ENCODE measurements around the gene ZRSR2.

Gene ZRSR2

GRCh38 chrX:15854712-15855567, 64.7 kb downstream of the ZRSR2 start, which contains the start of gene AP1S2:
Gene AP1S2 (minus strand): TSS chrX:15854813. CDS start chrX:15852524, 2,289 bp downstream.
- H3K27me3 ChIP-seq (ENCODE audit: insufficient read depth, low read length, poor library complexity, severe bottlenecking): no peaks in the 10 kb centered on the region

GRCh38 chrX:15855568-15856221, 65.4 kb downstream of the ZRSR2 start:
- Histone ChIP-seq H3K9me3 (ENCODE audit: insufficient read depth, low read depth, low read length) (no peaks in the 10 kb centered on the region), H4K20me1 (ENCODE audit: insufficient read depth, low read length, poor library complexity, severe bottlenecking) (no peaks in the 10 kb centered on the region), H3F3A (ENCODE audit: low read depth) (no peaks in the 10 kb centered on the region), H3K4me1 (ENCODE audit: insufficient read depth, low read length, poor library complexity, severe bottlenecking) (peaks cover 24% of the 10 kb centered on the region), H2AFZ (ENCODE audit: low read length) (peak overlapping the region; percentile 32; the same call in 1 of the 2 replicates), H3K27me3 (ENCODE audit: insufficient read depth, low read length, poor library complexity, severe bottlenecking) (no peaks in the 10 kb centered on the region), H3K4me3 (ENCODE audit: low read length, poor library complexity, severe bottlenecking) (peak overlapping the region; percentile 82), H3K9me2 (replicated peaks; ENCODE audit: low read depth, low read length) (no peaks in the 10 kb centered on the region), H3K4me2 (ENCODE audit: low read depth, low read length, poor library complexity, severe bottlenecking) (peak overlapping the region; percentile 86), H3K9ac (ENCODE audit: low read depth, low read length, poor library complexity, severe bottlenecking) (peak overlapping the region; percentile 92), H3K79me2 (ENCODE audit: insufficient read depth, low read length) (peaks cover 35% of the 10 kb centered on the region), H3K36me3 (ENCODE audit: insufficient read depth, low read length) (no peaks in the 10 kb centered on the region)
- TF ChIP-seq CTCF (conservative IDR thresholded peaks at IDR 0.05; ENCODE audit: low read length) (no peak), EZH2phosphoT487 (IDR thresholded peaks at IDR 0.05; ENCODE audit: borderline replicate concordance) (no peak)

More at GRCh38 chrX:15854712-15855567, 64.7 kb downstream of the ZRSR2 start, which contains the start of gene AP1S2:
- Histone ChIP-seq H3K9me2 (replicated peaks; ENCODE audit: low read depth, low read length) (no peaks in the 10 kb centered on the region), H3K4me2 (ENCODE audit: low read depth, low read length, poor library complexity, severe bottlenecking) (peak within 1 kb of the TSS; percentile 89), H3K79me2 (ENCODE audit: insufficient read depth, low read length) (peaks cover 42% of the 10 kb centered on the region), H3K9me3 (ENCODE audit: insufficient read depth, low read depth, low read length) (no peaks in the 10 kb centered on the region), H3K4me3 (ENCODE audit: low read length, poor library complexity, severe bottlenecking) (peak within 1 kb of the TSS; percentile 98), H2AFZ (ENCODE audit: low read length) (peak within 1 kb of the TSS; percentile 32; the same call in 1 of the 2 replicates), H3K36me3 (ENCODE audit: insufficient read depth, low read length) (no peaks in the 10 kb centered on the region), H3K4me1 (ENCODE audit: insufficient read depth, low read length, poor library complexity, severe bottlenecking) (peaks cover 24% of the 10 kb centered on the region), H3K9ac (ENCODE audit: low read depth, low read length, poor library complexity, severe bottlenecking) (peak within 1 kb of the TSS; percentile 92), H4K20me1 (ENCODE audit: insufficient read depth, low read length, poor library complexity, severe bottlenecking) (no peaks in the 10 kb centered on the region), H3F3A (ENCODE audit: low read depth) (no peaks in the 10 kb centered on the region)
- TF ChIP-seq CTCF (conservative IDR thresholded peaks at IDR 0.05; ENCODE audit: low read length): no peak
- no peak for TF ChIP-seq EZH2phosphoT487 (IDR thresholded peaks at IDR 0.05; ENCODE audit: borderline replicate concordance)

- Histone ChIP-seq H3K36me3 (ENCODE audit: insufficient read depth, low read length) (no peaks in the 10 kb centered on the region), H2AFZ (ENCODE audit: low read length) (peak overlapping the region; percentile 55; the same call in 1 of the 2 replicates), H3K9me3 (ENCODE audit: insufficient read depth, low read depth, low read length) (no peaks in the 10 kb centered on the region), H3K4me1 (ENCODE audit: insufficient read depth, low read length, poor library complexity, severe bottlenecking) (peaks cover 26% of the 10 kb centered on the region), H3F3A (ENCODE audit: low read depth) (no peaks in the 10 kb centered on the region), H3K9me2 (replicated peaks; ENCODE audit: low read depth, low read length) (no peaks in the 10 kb centered on the region), H3K27me3 (ENCODE audit: insufficient read depth, low read length, poor library complexity, severe bottlenecking) (no peaks in the 10 kb centered on the region), H4K20me1 (ENCODE audit: insufficient read depth, low read length, poor library complexity, severe bottlenecking) (no peaks in the 10 kb centered on the region), H3K4me2 (ENCODE audit: low read depth, low read length, poor library complexity, severe bottlenecking) (peak overlapping the region; percentile 86), H3K4me3 (ENCODE audit: low read length, poor library complexity, severe bottlenecking) (peak overlapping the region; percentile 82), H3K9ac (ENCODE audit: low read depth, low read length, poor library complexity, severe bottlenecking) (peak overlapping the region; percentile 92), H3K79me2 (ENCODE audit: insufficient read depth, low read length) (peaks cover 30% of the 10 kb centered on the region)
- TF ChIP-seq EZH2phosphoT487 (IDR thresholded peaks at IDR 0.05; ENCODE audit: borderline replicate concordance): no peak
- no peak for TF ChIP-seq CTCF (conservative IDR thresholded peaks at IDR 0.05; ENCODE audit: low read length)
These were observed 65.9 kb downstream of the ZRSR2 start for GRCh38 chrX:15856222-15856587.

All from Loucy (cell line).